Amniotic stem cell (primary cell): Measurements from ENCODE around the gene ENTREP3.

Experiments used
- DNase-seq: peaks from one replicate; lab custom pipeline; 2025; lab: John Stamatoyannopoulos, UW

ENTREP3 gene

DNA sequence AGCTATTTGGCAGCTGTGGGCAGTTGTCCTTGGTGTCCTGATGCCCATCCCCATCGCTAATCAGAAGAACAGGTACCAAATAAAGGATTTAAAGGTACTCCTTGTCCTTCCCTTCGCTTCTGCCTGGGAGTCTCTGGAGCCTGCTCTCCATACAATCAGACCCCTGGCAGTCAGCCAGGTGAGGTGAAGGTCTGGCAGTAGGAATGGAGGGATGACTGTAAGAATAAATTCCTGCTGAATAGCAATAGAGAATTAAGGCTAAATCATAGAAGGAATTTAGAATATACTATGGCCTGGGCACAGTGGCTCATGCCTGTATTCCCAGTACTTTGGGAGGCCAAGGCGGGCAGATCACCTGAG lies 56.8 kb downstream of the ENTREP3 start:
- no peak for DNase-seq

DNA sequence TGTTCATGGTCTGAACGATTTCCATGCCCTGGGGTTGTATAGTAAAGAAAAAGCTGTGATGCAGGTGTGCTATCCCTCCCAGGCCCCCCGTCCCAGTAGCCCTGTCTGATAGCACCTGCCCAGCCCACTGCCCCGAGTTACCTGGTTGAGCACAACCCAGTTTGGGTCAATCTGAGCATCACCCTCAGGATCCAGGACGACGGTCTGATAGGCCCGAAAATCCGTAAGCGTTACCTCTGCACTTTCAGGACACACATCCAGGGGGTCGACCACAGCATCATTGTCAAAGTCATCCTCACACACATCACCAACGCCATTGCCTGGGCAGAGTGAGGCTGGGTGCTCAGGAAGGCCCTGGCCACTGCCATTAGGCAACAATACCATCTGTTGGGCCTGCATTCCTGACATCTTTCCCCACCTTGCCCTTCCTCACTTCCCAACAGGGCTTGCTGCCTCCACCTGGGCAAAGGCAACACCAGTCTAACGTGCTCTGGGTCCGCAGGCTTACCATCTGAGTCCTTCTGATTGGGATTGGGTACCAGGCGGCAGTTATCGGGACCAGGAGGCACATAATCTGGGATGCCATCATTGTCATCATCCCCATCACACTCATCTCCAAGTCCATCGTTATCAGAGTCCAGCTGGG lies 57.3 kb downstream of the ENTREP3 start:
- DNase-seq: no peak
